CD4-positive, alpha-beta T cell (primary cell): Measurements from ENCODE around the gene ITGA2. TPM values are rescaled to one million over a fixed set of nuclear protein-coding genes. Genes with fewer than 3 reads are reported as not detected.
A peak's percentile ranks its signal among the peaks of the same experiment; 100 is the strongest.

Source experiments
- ATAC-seq: fragments of 200-7000 bp; cut with Tn5 transposase; one replicate; pipeline ENCODE4 v1.10.0; 2022; ENCODE audit warnings: mild to moderate bottlenecking; ENCODE audit not compliant: poor library complexity
- CTCF ChIA-PET: fragments of 350-600 bp; sonication (Branson Sonifier 250); formaldehyde crosslinking; loops from one replicate; lab custom pipeline; 2021; ENCODE audit warnings: antibody characterized with exemption, inconsistent platforms; lab: Charles Lee
- POLR2A ChIA-PET: fragments of 350-600 bp; sonication (Branson Sonifier 250); formaldehyde crosslinking; loops from one replicate; lab custom pipeline; 2021; ENCODE audit warnings: antibody characterized with exemption, inconsistent platforms; lab: Charles Lee
- DNase-seq, 14 experiments: peaks; one replicate each; pipeline ENCODE4 v3.0.0-alpha.2; 2013 to 2020; ENCODE audit warnings: mixed read lengths in 2 of 14
- H3K27ac ChIP-seq, 2 donors: one replicate each; pipeline versions ENCODE4 v1.5.1 to v1.7.0; 2013; ENCODE audit warnings: low read length in 2 of 2, low read depth in 1 of 2, mild to moderate bottlenecking in 1 of 2
- H3K27me3 ChIP-seq, 2 experiments: 1 replicate in 1 of 2; 2 replicates in 1 of 2; pipeline versions ENCODE4 v1.6.1 to v1.7.0; 2013; ENCODE audit warnings: low read length in 2 of 2, control low read depth in 1 of 2, mild to moderate bottlenecking in 1 of 2, moderate library complexity in 1 of 2; ENCODE audit not compliant: insufficient read depth in 2 of 2, control insufficient read depth in 1 of 2
- H3K36me3 ChIP-seq: one replicate; pipeline ENCODE4 v1.6.1; 2013; ENCODE audit warnings: low read length, control low read depth; ENCODE audit not compliant: insufficient read depth
- H3K4me1 ChIP-seq: one replicate; pipeline ENCODE4 v1.6.1; 2013; ENCODE audit warnings: low read length, control low read depth; ENCODE audit not compliant: insufficient read depth
- H3K4me3 ChIP-seq: one replicate; pipeline ENCODE4 v1.5.1; 2013; ENCODE audit warnings: mild to moderate bottlenecking, low read length, moderate library complexity
- H3K9me3 ChIP-seq, 2 experiments: 1 replicate in 1 of 2; 2 replicates in 1 of 2; pipeline versions ENCODE4 v1.6.1 to v1.7.0; 2013; ENCODE audit warnings: low read length in 2 of 2, mild to moderate bottlenecking in 2 of 2, control low read depth in 1 of 2, moderate library complexity in 1 of 2; ENCODE audit not compliant: control insufficient read depth in 1 of 2, insufficient read depth in 1 of 2
- H3K27ac Mint-ChIP-seq: one replicate; pipeline ENCODE4 v1.8.0; 2020; ENCODE audit warnings: mixed read lengths
- H3K27me3 Mint-ChIP-seq: one replicate; pipeline ENCODE4 v1.8.0; 2021; ENCODE audit warnings: mixed read lengths
- H3K36me3 Mint-ChIP-seq: one replicate; pipeline ENCODE4 v1.8.0; 2021; ENCODE audit warnings: low read depth, mixed read lengths
- H3K4me1 Mint-ChIP-seq: one replicate; pipeline ENCODE4 v1.8.0; 2021; ENCODE audit warnings: low read depth, mixed read lengths
- H3K4me3 Mint-ChIP-seq: one replicate; pipeline ENCODE4 v1.8.0; 2020; ENCODE audit warnings: mild to moderate bottlenecking, mixed read lengths
- H3K9me3 Mint-ChIP-seq: one replicate; pipeline ENCODE4 v1.8.0; 2020; ENCODE audit warnings: mixed read lengths
- CTCF ChIP-seq: fragments of 200-600 bp; IDR thresholded peaks from one replicate; pipeline ENCODE4 v1.8.0; 2022; ENCODE audit warnings: antibody characterized with exemption, mild to moderate bottlenecking
- intact Hi-C, 2 experiments: fragments of 100-400 bp; cut with DNase I in 1 of 2; cut with micrococcal nuclease in 1 of 2; formaldehyde crosslinking; loops; one replicate each; pipeline versions ENCODE4 v1.15.1 to v1.9.0; 2023 to 2025; cut with DNase I, micrococcal nuclease
- total RNA-seq, 174 experiments: library from RNA in 2 of 174; stranded (reverse) in 2 of 174; gene quantifications; one replicate each; pipeline ENCODE4 v1.2.3 and lab custom pipeline; 2021 to 2026

The ITGA2 gene
- total RNA-seq, 2 experiments from 2014 or later = 0.03 to 0.11 TPM

- Mint-ChIP-seq H3K27me3 (peaks cover 6% of the 10 kb centered on the region), H3K4me3 (peak overlapping the region; percentile 80), H3K27ac (peak overlapping the region; percentile 30), H3K36me3 (no peaks in the 10 kb centered on the region), H3K9me3 (no peaks in the 10 kb centered on the region), H3K4me1 (peaks cover 10% of the 10 kb centered on the region)
- intact Hi-C loops = loop anchor here (5.0 kb wide), 3 partner anchors 1272 to 1287 kb away; no protein-coding TSS in a partner anchor
- Histone ChIP-seq H3K27me3 (no peaks in the 10 kb centered on the region), H3K36me3 (no peaks in the 10 kb centered on the region), H3K4me1 (no peaks in the 10 kb centered on the region), H3K27ac (no peak overlapping the region), H3K9me3 (no peaks in the 10 kb centered on the region), H3K4me3 (peak overlapping the region; percentile 43)
- ATAC-seq (no peak), DNase-seq (peak in 1 of 14 experiments; percentile 7)
- ChIA-PET POLR2A (interaction anchor here (1.0 kb wide), 1 partner anchor 56 kb away, joined by 3 read pairs; no protein-coding TSS in a partner anchor), CTCF (no interaction called here)
- no peak for TF ChIP-seq CTCF
Measured at GRCh38 chr5:52945040-52945439, 44.1 kb upstream of the ITGA2 start.

DNA sequence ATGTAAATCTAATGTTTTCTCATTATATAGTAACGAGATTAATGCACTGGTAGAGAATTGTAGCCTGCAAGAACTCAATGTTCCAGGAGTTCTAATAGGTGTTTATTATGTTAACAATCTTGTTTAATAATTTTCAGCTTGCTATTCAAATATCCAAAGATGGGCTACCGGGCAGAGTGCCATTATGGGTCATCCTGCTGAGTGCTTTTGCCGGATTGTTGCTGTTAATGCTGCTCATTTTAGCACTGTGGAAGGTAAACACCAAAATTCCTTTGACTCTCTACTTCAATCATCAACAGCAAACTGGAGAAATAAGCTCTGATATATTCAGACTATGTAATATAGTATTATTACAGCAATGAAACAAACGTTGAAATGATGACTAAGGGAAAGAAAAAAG lies 41.9 kb upstream of the ITGA2 start:
- no peaks in the 10 kb centered on the region for H3K9me3 Mint-ChIP-seq
- H3K4me1 Mint-ChIP-seq = peaks cover 10% of the 10 kb centered on the region
- H3K27me3 Mint-ChIP-seq = peaks cover 6% of the 10 kb centered on the region
- ATAC-seq (no peak), DNase-seq (no peak)
- ChIA-PET CTCF (interaction anchor here (1.8 kb wide), 1 partner anchor 158 kb away, joined by 7 read pairs; no protein-coding TSS in a partner anchor), POLR2A (no interaction called here)
- Histone ChIP-seq H3K27me3 (no peaks in the 10 kb centered on the region), H3K4me3 (no peak overlapping the region), H3K27ac (no peak overlapping the region), H3K36me3 (no peaks in the 10 kb centered on the region), H3K9me3 (no peaks in the 10 kb centered on the region), H3K4me1 (no peaks in the 10 kb centered on the region)
- H3K4me3 Mint-ChIP-seq = no peak overlapping the region
- TF ChIP-seq CTCF = no peak
- no peak overlapping the region for H3K27ac Mint-ChIP-seq
- H3K36me3 Mint-ChIP-seq = no peaks in the 10 kb centered on the region
- intact Hi-C loops = loop anchor here (5.0 kb wide), 3 partner anchors 1270 to 1285 kb away; no protein-coding TSS in a partner anchor

DNA sequence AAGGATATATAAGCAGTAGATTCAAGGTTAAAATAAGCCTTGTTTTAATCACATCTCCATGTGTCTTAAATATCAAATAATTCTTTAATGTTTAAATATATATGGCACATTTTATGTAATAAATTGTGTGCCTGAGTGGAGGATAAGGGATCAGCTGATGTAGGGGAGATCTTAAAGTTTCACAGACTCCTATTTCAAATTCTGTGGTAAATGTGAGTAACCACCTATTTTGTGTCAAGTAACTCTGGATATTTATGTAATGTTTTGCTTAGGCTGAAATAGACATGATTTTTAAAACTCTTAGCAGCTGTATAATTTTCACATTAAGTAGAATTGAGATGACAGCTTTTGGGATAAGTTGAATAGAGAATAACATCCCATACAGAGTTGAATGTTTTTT lies 41.3 kb upstream of the ITGA2 start:
- POLR2A ChIA-PET = interaction anchor here (0.5 to 1.4 kb wide), 6 partner anchors 11 to 162 kb away, joined by 3 to 4 read pairs (median 3); partner anchors contain the start of gene MOCS2
- no peak overlapping the region for H3K4me3 Mint-ChIP-seq
- Histone ChIP-seq H3K27me3 (no peaks in the 10 kb centered on the region), H3K9me3 (no peaks in the 10 kb centered on the region), H3K36me3 (no peaks in the 10 kb centered on the region), H3K4me1 (no peaks in the 10 kb centered on the region), H3K4me3 (no peak overlapping the region), H3K27ac (no peak overlapping the region)
- intact Hi-C loops = loop anchor here (1.0 to 5.0 kb wide), 4 partner anchors 148 to 1284 kb away; no protein-coding TSS in a partner anchor
- no peak for ATAC-seq
- DNase-seq = no peak
- CTCF ChIA-PET = interaction anchor here (0.5 to 2.5 kb wide), 8 partner anchors 11 to 1281 kb away, joined by 3 to 35 read pairs (median 5); no protein-coding TSS in a partner anchor
- peaks cover 10% of the 10 kb centered on the region for H3K4me1 Mint-ChIP-seq
- H3K27me3 Mint-ChIP-seq = peaks cover 6% of the 10 kb centered on the region
- H3K9me3 Mint-ChIP-seq = no peaks in the 10 kb centered on the region
- H3K27ac Mint-ChIP-seq = no peak overlapping the region
- H3K36me3 Mint-ChIP-seq = no peaks in the 10 kb centered on the region
- no peak for TF ChIP-seq CTCF
